Measurements from ENCODE around the gene BTBD9.

The BTBD9 gene

GRCh38 chr6:38346291-38347079 lies 293.2 kb downstream of the BTBD9 start:
- DNase-seq (ENCODE audit: low read depth): peak; percentile 97

- no peak for DNase-seq (ENCODE audit: low read depth)
Measured at GRCh38 chr6:38345586-38345985, 294.1 kb downstream of the BTBD9 start.

- DNase-seq (ENCODE audit: low read depth): peak; percentile 70
Measured at GRCh38 chr6:38341496-38341895, 298.2 kb downstream of the BTBD9 start.

GRCh38 chr6:38339914-38340313 lies 299.8 kb downstream of the BTBD9 start:
- DNase-seq (ENCODE audit: low read depth): no peak

GRCh38 chr6:38337819-38338465 lies 301.8 kb downstream of the BTBD9 start:
- peak; percentile 85 for DNase-seq (ENCODE audit: low read depth)

DNA sequence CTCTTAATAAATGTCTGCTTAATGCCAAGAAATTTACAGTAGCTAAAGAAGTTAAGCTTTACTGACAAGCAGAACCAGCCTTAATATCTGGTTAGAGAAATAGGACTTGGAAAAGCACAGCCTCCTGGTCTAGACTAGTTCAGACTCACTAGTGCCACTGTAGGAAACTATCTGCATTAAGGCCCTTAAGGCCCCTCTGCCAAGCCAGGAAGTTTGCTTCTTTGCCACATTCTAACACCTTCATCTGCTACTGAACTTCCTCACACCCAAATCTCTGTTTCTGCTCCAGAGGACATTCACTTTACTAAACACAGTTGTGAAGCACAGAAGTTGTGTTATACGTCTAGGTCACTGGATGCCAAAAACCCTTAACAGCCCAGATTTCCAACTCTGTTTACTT lies 302.8 kb downstream of the BTBD9 start:
- no peak for DNase-seq (ENCODE audit: low read depth)

- no peak for DNase-seq (ENCODE audit: low read depth)
Measured at GRCh38 chr6:38326837-38327236, 312.9 kb downstream of the BTBD9 start.

DNA sequence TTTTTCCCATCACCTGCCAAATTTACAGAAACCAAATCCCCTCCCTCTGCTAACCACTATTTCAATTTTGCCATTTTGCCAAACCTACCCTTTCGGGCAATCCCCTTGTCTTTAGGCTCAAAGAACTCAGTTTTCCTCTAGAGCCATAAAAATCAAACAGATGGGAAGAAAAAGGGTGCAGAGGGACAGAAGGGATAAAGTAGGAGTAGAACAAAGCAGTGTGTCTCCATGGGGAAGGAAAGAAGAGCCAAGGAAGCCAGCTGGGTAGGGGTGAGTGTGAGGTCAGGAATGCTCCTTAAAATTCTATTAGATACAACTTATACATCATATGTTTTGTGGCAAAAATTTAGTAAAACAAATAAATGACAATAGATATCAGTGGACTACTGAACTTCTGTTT lies 316.5 kb downstream of the BTBD9 start:
- DNase-seq (ENCODE audit: low read depth): no peak

DNA sequence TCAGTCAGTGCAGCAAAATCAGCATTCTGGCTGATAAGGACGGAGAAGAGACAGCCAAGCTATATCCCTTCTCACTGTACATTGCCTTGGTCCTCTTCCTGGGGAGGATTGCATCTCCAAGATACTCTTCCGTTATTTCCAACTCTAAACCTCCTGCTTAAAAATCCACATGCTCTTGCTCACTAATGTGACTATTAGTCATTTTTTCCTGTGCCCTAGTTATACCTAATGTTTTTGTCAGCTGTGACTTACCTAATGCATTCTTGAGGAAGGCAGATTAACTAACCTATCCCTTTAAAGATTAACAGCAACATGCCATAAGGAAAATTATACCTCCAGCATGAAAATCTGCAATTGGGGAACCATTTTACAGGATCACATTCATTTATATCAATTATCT lies 317.6 kb downstream of the BTBD9 start:
- no peak for DNase-seq (ENCODE audit: low read depth)

DNA sequence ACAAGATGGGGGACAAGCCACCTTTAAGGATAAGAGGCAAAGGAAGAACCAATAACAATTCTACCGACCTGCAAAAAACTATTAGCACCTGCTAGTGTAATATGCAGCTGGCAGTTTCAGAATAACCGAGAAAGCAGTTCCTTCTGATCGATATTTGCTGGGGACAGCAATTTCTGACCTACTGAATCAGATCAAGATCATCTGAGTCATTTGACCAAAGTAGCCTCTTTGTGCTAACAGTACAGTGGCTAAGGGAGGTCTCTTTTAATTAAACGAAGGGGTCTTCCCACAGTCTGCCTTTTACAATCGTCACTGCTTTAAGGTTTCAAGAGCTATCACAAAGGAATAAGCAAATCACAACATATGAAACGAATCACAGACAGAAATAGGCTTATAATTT lies 318.9 kb downstream of the BTBD9 start:
- DNase-seq (ENCODE audit: low read depth): no peak

- DNase-seq (ENCODE audit: low read depth): no peak
Measured at GRCh38 chr6:38320358-38320757, 319.4 kb downstream of the BTBD9 start.

DNA sequence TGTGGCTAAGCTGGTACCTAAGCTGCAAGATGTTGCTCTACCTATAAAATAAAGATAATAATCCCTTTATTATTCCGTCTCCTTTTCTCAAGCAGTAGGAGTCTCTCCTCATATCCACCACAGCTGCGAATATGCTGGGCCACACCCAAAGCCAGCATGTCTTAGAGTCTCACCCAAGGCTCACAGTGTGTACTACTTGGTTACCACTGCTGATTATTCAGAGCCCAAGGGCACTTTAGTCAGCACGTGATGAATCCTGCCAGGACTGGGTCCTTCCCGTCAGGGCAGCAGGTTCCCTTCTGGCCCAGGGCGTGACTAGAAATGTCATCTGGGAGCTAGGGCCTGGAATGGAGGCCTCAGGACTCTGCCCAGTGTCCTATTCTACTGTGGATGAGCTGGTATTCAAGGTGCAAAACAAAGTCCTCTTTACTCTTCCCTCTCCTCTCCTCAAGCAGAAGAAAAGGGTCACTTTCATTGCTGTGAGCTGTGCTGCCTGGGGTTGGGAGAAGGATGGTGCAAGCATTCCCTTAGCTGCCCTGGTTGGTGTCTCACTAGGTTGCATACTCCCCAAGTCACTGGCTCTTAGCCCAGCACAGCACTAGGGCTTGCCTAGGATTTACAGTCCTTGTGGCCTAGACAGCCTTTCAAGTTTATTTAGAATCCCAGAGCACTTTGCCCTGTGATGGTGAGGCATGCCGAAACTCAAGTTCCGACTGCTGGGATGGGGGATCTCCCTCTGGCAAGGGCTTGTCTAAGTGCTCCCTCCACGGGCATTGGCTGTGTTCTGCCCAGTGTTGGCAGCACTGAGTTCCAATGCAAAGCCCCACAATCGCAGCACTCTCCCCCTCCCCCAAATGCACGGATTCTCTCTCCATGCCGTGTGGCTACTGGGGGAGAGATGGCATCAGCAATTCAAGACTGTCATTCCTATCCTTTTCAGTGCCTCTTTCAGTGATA lies 320.2 kb downstream of the BTBD9 start:
- peak; percentile 19 for DNase-seq (ENCODE audit: low read depth)

DNA sequence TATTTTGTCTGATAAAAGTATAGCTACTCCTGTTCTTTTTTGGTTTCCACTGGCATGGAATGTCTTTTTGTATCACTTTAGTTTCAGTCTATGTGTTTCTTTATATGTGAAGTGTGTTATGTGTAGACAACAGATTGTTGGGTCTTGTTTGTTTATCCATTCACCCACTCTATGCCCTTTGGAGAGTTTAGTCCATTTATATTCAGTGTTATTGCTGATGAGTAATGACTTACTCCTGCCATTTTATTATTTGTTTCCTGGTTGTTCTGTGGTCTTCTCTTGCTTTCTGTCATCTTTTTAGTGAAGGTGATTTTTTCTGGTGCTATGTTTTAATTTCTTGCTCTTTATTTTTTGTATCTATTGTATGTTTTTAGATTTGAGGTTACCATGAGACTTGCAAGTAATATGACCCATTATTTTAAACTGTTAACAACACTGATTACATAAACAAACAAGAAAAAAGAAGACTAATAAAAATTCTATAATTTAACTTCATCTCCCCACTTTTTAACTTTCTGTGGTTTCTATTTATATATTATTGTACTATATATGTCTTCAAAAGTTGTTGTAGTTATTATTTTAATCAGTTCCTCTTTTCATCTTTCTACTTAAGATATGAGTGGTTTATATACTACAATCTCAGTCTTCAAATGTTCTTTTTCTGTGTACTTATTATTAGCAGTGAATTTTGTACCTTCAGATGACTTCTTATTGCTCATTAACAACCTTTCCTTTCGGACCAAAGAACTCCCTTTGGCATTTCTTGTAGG lies 323.4 kb downstream of the BTBD9 start:
- no peak for DNase-seq (ENCODE audit: low read depth)

DNA sequence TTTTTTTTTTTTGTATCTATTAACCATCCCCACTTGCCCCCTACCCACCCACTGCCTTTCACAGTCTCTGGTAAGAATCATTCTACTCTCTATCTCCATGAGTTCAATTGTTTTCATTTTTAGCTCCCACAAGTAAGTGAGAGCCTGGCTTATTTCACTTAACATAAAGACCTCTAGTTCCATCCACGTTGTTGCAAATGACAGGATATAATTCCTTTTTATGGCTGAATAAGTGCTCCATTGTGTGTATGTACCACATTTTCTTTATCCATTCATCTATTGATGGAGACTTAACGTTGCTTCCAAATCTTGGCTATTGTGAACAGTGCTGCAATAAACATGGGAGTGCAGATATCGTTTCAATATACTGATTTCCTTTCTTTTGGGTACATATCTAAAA lies 328.5 kb downstream of the BTBD9 start:
- DNase-seq (ENCODE audit: low read depth): no peak

DNA sequence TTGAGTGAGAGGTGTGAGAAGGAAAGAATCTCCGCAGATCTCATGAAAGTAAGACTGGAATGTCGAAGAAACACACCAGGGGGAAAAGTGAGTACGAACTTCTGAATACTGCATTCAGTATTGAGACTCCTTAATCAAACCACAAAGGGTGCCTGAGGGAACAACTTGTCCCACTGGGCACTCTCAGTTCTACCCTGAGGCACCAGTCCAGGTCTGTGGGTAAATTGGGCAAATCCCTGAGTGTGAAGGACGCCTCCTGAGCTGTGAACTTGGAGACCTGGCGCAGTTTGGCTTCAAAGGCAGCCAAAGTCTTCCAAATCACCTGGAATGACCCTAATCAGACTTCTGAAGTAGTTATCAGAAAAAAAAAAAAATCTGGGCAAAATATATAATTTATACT lies 329.7 kb downstream of the BTBD9 start:
- no peak for DNase-seq (ENCODE audit: low read depth)

- DNase-seq (ENCODE audit: low read depth): no peak
Measured at GRCh38 chr6:38307740-38308139, 332.0 kb downstream of the BTBD9 start.

- DNase-seq (ENCODE audit: low read depth): no peak
Measured at GRCh38 chr6:38306931-38307330, 332.8 kb downstream of the BTBD9 start.

- no peak for DNase-seq (ENCODE audit: low read depth)
Measured at GRCh38 chr6:38305995-38306681, 333.6 kb downstream of the BTBD9 start.

DNA sequence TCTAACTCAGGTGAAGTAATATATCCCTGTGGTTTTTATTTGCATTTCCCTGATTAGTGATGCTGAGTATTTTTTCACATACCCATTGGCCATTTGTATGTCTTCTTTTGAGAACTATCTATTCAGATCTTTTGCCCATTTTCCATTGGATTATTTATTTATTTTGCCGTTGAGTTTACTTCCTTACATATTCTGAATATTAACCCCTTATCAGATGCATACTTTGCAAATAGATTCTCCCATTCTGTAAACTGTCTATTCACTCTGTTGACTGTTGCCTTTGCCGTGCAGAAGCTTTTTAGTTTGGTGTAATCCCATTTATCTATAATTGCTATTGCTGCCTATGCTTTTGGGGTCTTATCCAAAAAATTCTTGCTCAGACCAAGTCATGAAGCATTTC lies 336.9 kb downstream of the BTBD9 start:
- DNase-seq (ENCODE audit: low read depth): no peak

DNA sequence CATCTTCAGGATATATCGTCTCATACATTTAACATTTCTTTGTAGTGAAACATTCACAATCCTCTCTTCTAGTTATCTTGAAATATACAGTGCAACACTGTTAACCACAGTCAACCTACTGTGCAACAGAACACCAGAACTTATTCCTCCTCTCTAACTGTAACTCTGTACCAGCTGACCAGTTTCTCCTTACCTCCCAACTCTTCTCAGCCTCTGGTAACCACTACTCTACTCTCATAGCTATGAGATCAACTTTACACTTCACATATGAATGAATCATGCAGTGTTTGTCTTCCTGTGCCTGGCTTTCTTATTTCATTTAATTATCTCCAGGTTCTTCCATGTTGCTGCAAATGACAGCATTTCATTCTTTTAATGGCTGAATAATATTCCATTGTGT lies 337.6 kb downstream of the BTBD9 start:
- peak; percentile 29 for DNase-seq (ENCODE audit: low read depth)

DNA sequence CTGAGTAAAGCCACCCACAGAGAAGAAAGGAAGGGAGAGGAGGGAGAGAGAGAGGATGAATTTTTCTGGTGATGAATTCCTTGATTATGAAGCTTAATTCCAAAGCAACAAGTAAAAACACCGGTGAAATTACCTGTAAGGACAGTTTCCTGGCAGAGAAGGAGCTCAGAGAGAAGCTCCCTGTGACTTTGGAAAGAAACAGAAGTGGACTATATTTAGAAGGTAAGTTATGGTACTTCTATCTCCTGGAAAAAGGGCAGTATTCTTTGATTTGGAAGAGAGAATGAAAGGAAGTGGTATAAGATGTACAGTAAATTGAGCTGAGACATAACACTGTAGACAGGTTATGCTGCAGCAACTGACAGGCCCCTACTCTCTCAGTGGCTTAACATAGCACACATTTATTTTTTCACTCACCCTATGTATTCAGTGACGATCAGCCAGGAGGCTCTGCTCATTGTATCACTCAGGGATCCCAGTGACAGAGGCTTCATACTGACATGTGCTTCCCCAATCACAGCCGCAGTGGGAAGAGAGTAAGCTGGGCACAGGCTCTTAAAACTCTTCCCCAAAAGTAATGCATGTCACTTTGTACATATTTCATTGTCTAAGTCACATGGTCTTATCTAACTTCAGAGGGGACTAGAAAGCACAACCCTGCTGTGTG lies 349.5 kb downstream of the BTBD9 start:
- DNase-seq (ENCODE audit: low read depth): no peak
